Activated CD8-positive, alpha-beta memory T cell treated with anti-CD3 and anti-CD28 coated beads, Interleukin-2, amount 50 U/mL, for 4 hours (primary cell): Measurements from ENCODE around the gene TSEN54.
A peak's percentile ranks its signal among the peaks of the same experiment; 100 is the strongest.
"Not testable (repeated sequence)": the region's sequence is repeated elsewhere in the genome, so short reads cannot be mapped to it uniquely, and the experiment has no call there.

Experiments used
- DNase-seq: peaks from one replicate; pipeline ENCODE4 v3.0.0-alpha.2; 2020

TSEN54 gene

DNA sequence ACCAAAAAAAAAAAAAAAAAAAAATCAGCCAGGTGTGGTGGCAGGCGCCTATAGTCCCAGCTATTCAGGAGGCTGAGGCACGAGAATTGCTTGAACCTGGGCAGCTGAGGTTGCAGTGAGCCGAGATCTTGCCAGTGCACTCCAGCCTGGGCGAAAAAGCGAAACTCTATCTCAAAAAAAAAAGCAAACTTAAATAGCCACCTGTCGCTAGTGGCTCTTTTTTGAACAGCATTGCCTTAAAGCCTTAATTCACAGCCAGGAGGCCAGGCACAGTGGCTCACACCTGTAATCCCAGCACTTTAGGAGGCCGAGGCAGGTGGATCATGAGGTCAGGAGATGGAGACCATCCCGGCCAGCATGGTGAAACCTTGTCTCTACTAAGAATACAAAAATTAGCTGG, 4.1 kb downstream of the TSEN54 start:
- DNase-seq = not testable (repeated sequence)

DNA sequence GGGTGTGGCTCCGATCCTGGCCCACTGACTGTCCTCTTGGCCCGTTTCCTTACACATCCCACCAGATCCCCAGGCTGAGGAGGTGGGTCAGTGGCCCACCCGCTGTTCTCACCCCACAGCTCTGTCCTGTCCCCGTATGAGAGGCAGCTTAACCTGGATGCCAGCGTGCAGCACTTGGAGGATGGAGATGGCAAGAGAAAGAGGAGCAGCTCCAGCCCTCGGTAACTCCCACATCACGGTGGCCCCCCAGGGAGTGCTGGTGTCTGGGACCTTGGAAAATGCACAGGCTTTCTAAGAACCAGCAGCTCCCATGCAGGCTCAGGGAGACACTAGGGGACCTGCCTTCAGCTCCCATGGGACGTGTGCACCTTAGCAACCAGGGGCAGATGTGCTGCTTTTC, 5.0 kb downstream of the TSEN54 start:
- DNase-seq = no peak

DNA sequence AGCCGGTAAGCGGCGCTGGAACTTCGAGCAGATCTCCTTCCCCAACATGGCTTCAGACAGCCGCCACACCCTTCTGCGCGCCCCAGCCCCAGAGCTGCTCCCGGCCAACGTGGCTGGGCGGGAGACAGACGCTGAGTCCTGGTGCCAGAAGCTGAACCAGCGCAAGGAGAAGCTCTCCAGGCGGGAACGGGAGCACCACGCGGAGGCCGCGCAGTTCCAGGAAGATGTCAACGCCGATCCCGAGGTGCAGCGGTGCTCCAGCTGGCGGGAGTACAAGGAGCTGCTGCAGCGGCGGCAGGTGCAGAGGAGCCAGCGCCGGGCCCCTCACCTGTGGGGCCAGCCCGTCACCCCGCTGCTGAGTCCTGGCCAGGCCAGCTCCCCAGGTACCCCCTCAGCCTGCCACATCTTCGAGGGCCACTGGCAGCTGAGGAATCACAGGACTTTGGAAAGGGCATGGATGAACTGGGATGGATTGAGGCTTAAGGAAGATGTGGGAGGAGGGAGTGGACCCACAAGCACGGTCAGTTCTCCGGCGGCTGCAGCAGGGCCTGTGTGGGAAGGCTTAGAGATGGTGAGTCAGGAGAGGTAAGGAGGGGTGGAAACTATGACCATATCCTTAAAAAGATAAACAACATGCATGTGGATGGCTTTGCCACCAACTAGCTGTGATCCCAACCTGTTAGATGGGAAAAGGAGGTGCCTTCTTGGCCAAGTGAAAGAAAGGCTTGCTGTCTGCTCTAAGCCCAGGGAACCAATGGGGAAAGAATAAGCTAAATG, 5.8 kb downstream of the TSEN54 start:
- no peak for DNase-seq

DNA sequence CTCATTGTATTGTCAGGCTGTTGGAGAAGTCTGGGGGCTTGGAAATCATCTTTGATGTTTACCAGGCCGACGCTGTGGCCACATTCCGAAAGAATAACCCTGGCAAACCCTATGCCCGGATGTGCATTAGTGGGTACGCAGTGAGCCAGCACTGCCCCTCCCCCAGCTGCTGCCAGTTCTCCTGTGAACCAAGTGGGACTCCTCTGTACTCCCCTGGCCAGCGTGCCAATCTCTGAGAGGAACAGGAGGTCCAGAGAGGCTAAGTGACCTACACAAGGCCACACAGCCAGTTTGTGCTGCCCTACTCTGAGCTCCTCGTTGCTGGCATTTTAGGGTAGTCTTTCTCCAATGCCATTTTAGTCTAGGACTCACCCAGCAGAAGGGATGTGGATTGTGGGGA, 7.3 kb downstream of the TSEN54 start:
- DNase-seq = no peak

DNA sequence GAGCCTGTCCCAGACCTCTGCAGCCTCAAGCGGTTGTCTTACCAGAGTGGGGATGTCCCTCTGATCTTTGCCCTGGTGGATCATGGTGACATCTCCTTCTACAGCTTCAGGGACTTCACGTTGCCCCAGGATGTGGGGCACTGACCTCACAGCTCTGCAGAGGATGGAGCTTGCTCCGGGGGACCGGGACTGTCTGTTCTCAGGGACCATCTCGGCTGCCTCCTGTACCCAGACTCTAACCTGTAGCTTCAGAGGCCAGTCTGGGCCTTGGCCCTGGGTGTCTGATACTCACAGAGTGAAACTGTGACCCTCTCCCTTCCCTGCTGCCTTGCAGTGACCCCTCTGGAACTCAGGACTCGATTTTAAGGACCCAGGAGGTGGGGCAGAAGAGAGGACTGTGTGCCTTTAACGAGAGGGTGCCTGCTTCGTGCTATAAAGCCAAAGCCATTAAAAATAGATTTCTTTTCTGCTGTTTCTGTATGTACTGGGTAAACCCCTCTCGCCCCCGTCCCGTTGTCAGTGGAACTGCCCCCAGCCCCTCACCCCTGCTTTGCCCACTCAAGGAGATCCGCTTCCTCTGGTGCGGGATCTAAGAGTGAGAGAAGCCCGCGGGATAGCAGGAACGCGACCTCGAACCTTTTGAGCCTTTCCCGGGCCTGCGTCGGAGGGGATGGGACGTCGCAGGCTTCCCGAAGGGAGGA, 8.1 kb downstream of the TSEN54 start:
- no peak for DNase-seq

DNA sequence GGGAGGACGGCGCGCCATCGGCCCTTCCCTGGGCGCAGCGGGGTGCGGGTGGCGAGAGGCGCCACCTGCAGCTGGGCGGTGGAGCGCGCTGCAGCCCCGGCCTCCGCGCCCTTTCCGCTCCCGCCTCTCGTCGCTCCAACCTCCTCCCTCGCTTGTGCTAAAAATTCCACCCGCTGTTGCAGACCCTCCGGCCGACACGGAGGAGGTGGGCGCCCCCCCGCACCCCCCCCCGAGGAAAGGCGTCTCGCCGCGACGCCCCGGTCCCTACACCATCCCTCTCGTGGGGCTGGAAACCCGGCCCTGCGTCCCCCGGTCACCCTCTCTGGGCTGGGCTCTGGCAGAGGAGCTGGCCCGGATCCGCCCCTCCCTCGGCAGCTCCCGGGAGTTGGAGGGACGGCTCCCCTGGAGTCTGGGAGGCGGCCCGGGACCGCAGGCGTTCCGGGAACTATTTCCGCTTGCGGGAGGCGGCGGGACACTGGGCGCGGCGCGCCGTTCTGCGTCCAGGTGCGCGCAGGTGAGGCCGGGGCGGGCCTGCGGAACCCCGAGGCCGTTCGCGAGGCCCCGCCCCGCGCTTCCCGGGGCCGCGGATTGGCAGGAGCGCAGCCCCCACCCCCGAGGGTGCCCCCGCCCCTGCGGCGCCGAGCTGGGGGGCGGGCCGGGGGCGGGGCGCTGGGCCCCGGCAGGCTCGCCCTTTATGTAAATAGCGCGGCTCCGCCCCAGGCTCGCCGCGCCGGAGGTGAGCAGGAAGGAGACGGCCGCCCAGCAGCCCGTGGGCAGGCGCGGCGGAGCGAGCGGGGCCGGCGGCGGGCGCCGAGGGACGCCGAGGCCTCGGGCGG, 8.9 kb downstream of the TSEN54 start, which contains the start of gene LLGL2:
LLGL2 (plus strand) TSS at position 728 of the 836 bp plus-strand sequence. CDS start 17,730 bp downstream, outside the sequence.
- peak; percentile 83 for DNase-seq

DNA sequence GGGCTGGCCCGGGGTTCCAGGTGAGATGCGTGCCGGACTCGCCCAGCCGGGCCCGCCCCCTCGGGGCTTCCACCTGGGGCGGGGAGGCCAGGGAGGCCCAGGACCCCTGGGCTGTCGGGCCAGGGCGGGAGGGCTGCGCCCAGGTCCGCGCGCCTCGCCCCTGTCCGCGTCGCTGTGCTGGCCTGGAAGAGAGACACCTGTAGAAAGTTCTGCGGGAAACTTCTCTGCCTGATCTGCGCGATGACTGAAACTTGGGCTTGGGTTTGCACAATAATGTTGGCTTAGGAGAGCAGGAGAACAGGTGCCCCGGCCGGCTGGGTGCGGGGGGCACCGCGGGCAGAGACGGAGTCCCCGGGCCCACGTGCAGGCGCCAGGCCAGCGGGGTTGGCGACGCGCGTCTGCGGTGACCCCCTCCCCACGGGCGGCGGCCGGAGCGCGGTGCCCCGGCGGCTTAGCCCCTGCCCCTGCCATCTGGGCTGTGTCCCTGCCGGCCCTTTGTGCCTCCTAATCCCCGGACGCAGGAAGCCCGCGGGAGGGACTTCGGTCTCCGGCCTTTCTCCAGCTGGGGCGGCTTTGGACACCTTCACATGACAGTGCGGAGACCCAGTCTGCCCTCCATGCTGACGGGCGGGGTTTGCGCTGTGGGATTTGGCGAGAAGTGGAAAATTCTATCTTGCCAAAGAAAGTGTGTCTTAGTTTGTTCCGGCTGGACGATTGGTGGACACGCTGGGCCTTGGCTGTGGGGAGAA, 9.7 kb downstream of the TSEN54 start:
- no peak for DNase-seq

DNA sequence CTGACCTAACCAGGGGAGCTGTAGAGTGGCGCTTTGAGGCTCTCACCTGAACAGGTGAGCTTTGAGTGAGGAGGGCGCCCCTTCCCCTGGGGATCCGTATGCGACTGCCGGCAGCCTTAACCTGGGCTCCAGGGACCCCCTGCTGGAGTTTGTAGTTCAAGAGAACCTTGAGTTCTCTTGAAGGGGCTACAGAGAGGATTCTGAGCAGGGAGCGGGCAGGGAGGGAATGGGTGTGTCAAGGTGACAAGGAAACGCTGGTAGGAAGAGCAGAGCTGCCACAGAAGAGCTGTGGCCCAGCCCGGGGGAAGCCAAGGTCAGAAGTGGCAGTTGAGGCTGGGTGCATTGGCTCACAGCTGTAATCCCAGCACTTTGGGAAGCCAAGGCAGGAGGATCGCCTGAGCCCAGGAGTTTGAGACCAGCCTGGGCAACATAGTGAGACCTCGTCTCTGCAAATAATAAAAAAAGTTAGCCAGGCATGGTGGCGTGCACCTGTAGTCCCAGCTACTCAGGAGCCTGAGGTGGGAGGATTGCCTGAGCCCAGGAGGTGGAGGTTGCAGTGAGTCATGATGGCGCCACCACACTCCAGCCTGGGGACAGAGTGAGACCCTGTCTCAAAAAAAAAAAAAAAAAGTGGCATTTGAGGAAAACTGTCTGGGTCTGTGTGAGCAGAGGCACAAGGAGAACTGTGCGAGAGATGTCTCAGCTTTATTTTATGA, 10.4 kb downstream of the TSEN54 start:
- no peak for DNase-seq

DNA sequence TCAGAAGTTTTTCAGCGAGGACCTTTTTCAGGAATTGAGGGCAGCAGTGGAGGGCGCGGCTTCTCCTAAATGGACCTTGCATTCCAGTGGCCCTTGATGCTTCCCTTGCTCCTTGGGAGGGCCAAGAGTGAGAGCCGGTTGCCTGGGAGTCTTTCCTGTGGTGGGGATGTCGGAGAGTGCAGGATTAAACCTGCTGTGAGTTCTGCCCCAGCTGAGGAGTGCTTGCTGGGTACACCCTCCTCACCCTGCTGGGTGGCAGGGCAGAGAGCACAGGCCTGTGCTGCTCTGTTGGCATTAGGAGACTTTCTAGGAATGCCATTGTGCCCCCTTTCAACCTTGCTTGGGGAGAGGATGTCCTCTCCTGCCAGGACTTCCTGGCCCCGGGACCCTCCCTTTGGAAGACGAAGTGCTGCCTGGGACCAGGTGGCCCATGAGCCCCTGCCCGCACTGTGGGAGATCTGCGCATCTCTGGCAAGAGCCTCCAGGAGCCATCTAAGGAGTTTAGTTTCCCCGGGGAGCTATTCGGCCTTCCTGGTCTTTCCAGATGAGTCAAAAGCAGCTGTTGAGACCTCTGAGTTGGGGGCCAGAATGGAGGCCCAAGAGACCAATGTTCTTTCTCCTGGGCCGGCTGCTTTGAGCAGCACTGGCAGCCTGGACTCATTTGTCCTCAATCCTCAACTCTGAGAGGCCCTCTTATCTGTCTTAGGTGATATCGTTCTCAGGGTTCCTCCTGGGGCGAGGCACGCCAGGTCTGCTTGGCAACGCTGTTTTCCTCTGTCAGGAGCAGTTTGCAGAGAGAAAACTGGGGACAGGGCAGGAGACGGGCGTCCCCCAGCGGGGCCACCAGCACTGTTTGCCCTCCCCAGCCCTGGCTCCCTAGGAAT, 14.8 kb downstream of the TSEN54 start:
- DNase-seq = no peak

DNA sequence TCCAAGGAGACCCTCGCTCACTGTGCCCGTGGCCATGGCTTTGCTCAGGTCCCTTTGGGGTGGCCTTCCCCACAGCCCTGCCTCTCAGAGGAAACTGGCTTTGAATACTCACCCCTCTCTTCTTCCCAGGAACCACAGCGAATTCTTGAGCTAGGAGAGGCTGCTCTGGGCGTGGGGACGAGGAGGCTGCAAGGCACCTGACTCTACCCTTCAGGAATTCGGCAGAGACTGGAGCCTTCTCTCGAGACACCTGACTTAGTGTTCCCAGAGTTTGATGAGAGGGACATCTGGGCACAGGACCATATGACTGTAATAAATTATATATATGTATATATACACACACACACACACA, 15.4 kb downstream of the TSEN54 start:
- DNase-seq = no peak

DNA sequence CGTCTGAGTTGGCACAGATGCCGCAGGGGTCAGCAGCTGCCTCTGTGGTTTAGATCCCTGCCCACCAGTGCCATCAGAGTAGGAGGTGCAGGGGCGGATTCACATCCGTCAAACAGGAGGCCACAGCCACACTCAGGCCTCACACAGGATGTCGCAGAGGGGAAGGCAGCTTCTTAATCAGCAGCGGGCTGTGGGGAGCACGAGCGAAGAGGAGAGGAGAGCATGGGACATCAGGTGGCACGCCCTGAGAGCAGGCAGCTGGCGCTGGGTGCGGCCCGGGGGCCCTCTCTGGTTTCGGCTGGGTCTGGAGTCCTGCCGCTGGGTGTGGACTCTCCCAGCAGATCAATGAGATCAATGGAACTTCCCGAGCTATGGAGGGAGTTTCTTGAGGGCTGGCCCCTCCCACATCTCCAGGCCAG, 18.8 kb downstream of the TSEN54 start:
- peak; percentile 54 for DNase-seq

DNA sequence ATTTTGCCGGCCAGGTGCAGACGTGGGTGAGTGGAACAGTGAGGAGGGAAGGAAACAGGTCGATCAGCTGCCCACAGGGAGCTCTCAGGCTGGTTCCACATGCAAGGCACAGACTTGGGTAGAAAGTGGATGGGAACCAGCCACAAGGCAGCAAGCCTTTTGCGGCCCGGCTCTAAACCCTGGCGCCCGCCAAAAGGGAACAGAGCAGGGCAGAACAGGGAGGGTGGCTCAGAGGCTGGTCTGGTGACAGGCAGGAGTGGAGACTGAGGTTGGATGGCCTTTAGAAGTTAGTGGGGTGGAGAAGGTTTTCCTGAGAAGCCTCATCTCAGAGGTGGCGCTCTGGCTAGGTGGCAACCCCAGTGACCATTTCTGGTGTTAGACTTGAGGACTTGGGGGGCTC, 19.5 kb downstream of the TSEN54 start:
- DNase-seq = no peak

DNA sequence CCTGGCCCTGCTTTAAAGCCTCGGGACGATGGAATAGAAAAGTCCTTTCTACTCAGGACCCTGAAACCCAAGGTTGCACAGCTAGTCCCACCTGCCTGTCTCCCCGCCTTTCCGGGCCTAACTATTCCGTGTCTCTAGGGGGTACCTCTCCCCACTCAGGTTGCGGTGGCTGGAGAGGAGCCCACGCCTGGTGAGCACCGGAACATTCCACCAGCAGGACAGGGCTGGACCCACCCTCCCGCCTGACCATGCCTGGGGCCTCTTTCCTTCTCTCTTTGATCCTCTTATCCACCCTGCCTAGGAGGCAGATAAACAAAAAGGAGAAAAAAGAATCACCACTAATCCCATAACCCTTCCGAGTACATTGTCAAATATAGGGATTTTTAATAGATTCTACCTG, 20.0 kb downstream of the TSEN54 start:
- DNase-seq = no peak

DNA sequence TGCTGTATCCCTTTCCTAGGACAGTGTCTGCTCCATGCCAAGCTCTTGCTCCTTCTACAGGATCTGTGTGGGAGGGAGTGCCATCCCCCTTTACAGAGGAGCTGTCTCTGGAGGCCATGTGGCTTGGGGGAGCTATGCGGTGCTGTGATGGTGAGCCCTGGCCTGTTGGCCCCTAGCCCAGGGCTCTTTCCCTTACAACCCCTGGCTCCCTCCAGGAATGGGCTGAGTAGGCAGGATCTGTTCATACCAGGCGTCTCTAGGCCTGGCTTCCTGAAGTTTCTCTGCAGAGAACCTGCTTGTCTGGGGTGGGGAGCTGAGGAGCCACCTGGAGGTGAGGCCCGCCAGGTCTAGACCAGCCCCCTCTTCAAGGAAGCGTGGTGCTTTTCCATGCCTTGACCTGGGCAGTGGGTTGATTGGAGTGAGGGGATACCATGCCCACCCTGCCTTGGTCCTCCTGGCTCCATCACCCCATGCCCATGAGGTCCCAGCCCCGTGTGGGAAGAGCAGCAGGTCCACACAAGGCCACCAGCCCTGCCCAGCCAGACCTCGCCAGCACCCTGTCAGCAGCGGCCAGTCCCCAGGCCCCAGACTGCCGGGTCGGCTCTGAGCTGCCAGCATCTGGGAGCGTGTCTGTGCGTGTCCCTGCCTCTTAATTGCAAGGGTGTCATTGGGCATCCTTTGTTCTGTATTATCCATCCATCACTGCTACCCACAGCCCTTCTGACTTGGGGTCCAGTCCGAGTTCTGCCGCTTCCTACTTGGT, 23.8 kb downstream of the TSEN54 start:
- no peak for DNase-seq

DNA sequence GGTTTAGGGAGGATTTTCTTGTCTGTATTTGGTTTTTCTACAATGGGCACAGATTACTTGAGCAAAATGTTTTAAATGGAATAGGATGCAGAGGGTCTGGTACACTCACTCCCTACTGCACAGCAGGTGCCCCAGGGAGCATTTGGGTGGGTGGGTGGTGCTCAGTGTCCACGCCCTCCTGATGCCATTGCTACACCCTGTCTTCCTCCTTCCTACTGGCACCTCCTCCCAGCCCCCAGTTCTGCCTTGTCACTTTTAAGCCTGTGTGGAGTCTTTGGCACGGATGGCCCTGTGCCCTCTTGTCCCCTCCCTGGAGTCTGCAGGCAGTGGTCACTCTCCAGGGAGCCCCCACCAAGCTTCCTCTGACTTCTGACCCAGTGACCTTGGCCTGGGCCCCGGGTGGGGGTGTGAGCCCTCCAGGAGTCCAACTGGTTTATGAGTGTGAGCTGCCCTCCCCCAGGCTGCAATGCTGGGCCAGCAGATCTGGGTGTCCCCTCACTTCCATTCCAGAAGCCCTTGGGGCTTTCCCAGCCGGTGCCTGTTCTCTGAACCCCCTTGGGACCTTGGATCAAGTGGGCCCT, 24.7 kb downstream of the TSEN54 start:
- no peak for DNase-seq

DNA sequence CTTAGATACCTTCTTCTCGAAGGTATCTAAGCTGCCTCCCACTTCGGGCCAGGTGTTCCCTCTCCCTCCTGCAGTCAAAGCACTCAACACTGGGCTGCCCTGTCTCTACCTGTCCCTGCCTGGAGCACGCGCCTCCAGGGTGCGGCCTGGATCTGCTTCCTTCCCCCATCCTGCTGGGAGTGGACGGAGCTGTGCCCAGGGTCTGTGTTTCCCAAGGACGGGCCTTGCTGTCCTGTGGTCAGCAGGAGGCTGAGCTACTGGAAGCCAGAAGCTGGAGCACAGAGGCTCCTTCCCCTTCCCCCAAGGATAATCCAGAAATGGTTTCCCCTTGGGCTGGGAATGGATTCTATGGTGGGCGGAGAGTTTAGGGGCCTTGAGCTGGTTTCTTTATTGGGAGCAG, 25.9 kb downstream of the TSEN54 start:
- DNase-seq = no peak

DNA sequence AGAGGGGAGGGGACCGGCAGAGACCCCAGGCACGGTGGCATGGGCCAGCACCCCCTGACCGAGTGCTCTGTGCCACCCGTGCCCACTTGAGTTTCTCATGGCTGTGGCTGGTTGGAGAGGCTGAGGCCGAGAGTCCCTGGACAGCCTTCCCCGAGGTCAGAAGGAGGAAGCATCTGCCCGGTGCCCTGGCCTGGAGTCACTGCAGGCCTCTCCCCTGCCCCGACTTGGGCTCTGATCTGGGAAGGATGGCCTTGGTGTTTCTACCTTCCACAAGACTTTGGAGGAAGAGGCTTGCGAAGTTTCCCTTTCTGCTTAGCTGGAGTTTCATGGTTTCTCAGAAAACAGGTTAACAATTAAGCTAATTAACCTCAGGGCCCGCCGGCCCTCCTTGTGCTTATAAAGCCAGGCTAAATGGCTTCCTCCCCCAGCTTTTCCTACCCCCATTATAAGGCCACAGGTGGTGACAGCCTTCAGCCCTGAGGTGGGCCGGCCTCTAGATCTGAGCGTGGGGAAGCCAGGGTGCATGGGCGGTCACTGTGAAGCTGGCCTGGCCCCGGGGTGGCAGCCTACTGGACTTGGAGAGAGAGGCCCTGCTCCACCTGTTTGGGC, 26.5 kb downstream of the TSEN54 start:
- no peak for DNase-seq

DNA sequence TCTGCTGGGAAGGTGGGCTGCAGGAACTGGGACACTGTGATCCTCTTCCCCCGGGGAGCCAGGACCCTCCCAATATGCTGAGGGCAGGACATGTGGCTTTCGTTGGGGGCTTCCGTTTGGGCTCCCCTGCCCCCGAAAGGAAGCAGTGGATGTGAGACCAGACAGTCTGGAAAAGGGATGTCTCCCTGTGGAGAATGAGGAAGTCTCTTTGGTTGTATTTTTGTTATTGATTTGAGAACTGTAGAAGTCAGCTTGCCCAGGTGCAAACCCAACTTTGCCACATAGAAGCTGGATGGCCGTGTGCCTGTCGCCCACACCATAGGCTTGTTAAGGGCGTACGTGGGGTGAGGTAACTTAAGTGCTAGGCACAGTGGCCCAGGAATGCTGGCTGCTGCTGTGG, 27.9 kb downstream of the TSEN54 start:
- no peak for DNase-seq

DNA sequence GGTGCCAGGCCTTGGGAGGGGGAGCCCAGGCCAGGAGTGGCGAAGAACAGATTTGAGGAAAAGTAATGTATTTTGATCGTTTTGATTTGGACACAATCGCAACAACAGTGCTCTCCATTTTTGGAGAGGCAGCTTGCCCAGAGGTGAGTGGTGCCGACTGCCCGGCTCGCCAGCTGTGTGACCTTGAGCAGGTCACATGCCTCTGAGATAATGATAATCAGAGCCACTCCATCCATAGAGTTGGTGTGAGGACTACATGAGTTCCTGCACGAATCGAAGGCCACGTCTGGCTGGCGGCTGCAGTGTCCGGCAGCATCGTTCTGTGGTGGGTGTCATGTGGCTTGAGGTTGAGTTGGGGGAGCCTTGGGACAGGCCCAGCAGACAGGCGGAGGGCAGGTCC, 29.9 kb downstream of the TSEN54 start:
- DNase-seq = no peak

DNA sequence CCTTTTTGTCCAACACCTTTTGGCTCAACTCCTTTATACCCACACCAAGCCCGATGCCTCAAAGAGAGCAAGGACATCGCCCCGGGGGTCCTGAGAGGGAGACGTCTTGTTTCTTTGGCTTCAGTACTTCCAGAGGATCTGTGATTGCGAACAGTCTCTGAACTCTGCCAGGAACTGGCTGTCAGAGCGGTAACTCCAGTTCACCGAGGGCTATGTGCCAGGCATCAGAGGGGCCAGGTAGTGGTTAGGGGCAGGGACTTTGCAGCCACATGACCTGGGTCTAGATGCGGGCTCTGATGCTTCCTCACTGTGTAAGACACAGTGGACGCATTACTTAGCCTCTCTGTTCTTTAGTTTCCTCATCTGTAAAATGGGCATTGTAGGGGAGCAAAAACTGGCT, 30.8 kb downstream of the TSEN54 start:
- DNase-seq = no peak
